ENCODE results near the gene TRPM3. TPM values are rescaled to one million over a fixed set of nuclear protein-coding genes. Genes with fewer than 3 reads are reported as not detected.

Gene TRPM3
- total and polyA plus RNA-seq, 2 of the 8 experiments (the other 6 are each of a cell fraction or from before 2014, with no cell fraction given), result 2.4 to 10.9 TPM

DNA sequence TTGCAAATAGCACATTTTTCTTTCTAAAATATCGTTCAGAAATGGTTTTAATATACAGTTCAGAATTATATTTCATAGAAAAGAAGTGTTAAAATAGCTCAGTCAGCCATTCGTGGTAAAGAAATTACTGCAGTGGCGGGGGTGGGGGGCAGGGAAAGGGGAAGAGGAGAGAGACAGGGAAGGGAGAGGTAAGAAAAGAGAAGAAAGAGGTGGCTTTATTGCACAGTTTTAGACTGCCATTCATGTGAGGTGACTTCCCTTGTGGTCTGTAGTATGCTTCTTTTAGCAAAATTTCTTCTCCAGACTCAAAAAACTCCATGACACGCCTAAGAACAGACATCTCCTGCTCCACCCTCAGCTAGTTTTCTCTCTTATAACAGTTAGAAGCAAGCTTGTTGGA, 259.6 kb downstream of the TRPM3 start (continued):
- TF ChIP-seq, protein P1, sequence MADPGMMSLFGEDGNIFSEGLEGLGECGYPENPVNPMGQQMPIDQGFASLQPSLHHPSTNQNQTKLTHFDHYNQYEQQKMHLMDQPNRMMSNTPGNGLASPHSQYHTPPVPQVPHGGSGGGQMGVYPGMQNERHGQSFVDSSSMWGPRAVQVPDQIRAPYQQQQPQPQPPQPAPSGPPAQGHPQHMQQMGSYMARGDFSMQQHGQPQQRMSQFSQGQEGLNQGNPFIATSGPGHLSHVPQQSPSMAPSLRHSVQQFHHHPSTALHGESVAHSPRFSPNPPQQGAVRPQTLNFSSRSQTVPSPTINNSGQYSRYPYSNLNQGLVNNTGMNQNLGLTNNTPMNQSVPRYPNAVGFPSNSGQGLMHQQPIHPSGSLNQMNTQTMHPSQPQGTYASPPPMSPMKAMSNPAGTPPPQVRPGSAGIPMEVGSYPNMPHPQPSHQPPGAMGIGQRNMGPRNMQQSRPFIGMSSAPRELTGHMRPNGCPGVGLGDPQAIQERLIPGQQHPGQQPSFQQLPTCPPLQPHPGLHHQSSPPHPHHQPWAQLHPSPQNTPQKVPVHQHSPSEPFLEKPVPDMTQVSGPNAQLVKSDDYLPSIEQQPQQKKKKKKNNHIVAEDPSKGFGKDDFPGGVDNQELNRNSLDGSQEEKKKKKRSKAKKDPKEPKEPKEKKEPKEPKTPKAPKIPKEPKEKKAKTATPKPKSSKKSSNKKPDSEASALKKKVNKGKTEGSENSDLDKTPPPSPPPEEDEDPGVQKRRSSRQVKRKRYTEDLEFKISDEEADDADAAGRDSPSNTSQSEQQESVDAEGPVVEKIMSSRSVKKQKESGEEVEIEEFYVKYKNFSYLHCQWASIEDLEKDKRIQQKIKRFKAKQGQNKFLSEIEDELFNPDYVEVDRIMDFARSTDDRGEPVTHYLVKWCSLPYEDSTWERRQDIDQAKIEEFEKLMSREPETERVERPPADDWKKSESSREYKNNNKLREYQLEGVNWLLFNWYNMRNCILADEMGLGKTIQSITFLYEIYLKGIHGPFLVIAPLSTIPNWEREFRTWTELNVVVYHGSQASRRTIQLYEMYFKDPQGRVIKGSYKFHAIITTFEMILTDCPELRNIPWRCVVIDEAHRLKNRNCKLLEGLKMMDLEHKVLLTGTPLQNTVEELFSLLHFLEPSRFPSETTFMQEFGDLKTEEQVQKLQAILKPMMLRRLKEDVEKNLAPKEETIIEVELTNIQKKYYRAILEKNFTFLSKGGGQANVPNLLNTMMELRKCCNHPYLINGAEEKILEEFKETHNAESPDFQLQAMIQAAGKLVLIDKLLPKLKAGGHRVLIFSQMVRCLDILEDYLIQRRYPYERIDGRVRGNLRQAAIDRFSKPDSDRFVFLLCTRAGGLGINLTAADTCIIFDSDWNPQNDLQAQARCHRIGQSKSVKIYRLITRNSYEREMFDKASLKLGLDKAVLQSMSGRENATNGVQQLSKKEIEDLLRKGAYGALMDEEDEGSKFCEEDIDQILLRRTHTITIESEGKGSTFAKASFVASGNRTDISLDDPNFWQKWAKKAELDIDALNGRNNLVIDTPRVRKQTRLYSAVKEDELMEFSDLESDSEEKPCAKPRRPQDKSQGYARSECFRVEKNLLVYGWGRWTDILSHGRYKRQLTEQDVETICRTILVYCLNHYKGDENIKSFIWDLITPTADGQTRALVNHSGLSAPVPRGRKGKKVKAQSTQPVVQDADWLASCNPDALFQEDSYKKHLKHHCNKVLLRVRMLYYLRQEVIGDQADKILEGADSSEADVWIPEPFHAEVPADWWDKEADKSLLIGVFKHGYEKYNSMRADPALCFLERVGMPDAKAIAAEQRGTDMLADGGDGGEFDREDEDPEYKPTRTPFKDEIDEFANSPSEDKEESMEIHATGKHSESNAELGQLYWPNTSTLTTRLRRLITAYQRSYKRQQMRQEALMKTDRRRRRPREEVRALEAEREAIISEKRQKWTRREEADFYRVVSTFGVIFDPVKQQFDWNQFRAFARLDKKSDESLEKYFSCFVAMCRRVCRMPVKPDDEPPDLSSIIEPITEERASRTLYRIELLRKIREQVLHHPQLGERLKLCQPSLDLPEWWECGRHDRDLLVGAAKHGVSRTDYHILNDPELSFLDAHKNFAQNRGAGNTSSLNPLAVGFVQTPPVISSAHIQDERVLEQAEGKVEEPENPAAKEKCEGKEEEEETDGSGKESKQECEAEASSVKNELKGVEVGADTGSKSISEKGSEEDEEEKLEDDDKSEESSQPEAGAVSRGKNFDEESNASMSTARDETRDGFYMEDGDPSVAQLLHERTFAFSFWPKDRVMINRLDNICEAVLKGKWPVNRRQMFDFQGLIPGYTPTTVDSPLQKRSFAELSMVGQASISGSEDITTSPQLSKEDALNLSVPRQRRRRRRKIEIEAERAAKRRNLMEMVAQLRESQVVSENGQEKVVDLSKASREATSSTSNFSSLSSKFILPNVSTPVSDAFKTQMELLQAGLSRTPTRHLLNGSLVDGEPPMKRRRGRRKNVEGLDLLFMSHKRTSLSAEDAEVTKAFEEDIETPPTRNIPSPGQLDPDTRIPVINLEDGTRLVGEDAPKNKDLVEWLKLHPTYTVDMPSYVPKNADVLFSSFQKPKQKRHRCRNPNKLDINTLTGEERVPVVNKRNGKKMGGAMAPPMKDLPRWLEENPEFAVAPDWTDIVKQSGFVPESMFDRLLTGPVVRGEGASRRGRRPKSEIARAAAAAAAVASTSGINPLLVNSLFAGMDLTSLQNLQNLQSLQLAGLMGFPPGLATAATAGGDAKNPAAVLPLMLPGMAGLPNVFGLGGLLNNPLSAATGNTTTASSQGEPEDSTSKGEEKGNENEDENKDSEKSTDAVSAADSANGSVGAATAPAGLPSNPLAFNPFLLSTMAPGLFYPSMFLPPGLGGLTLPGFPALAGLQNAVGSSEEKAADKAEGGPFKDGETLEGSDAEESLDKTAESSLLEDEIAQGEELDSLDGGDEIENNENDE (IDR thresholded peaks at IDR 0.05; ENCODE audit: insufficient replicate concordance, low read length), result no peak
- TF ChIP-seq, protein P2, sequence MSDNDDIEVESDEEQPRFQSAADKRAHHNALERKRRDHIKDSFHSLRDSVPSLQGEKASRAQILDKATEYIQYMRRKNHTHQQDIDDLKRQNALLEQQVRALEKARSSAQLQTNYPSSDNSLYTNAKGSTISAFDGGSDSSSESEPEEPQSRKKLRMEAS (IDR thresholded peaks at IDR 0.05), result no peak
- no peak for TF ChIP-seq CHD1 (IDR thresholded peaks at IDR 0.05; ENCODE audit: low read depth, low read length)
- TF ChIP-seq, protein P3, sequence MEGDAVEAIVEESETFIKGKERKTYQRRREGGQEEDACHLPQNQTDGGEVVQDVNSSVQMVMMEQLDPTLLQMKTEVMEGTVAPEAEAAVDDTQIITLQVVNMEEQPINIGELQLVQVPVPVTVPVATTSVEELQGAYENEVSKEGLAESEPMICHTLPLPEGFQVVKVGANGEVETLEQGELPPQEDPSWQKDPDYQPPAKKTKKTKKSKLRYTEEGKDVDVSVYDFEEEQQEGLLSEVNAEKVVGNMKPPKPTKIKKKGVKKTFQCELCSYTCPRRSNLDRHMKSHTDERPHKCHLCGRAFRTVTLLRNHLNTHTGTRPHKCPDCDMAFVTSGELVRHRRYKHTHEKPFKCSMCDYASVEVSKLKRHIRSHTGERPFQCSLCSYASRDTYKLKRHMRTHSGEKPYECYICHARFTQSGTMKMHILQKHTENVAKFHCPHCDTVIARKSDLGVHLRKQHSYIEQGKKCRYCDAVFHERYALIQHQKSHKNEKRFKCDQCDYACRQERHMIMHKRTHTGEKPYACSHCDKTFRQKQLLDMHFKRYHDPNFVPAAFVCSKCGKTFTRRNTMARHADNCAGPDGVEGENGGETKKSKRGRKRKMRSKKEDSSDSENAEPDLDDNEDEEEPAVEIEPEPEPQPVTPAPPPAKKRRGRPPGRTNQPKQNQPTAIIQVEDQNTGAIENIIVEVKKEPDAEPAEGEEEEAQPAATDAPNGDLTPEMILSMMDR (IDR thresholded peaks at IDR 0.05; ENCODE audit: control extremely low read depth in 1 of 3, insufficient read depth in 1 of 3, low read depth in 1 of 3, low read length in 3 of 3), result no peak
- TF ChIP-seq SIX5 (IDR thresholded peaks at IDR 0.05; ENCODE audit: low read depth, low read length), result no peak
- no peak for TF ChIP-seq SRF (IDR thresholded peaks at IDR 0.05; ENCODE audit: low read depth, low read length)
- TF ChIP-seq YY1 (IDR thresholded peaks at IDR 0.05; ENCODE audit: low read depth, low read length), result no peak
- TF ChIP-seq GTF2F1 (IDR thresholded peaks at IDR 0.05; ENCODE audit: borderline replicate concordance, low read depth, low read length), result no peak
- no peak for TF ChIP-seq EGR1 (IDR thresholded peaks at IDR 0.05; ENCODE audit: borderline replicate concordance, low read depth, low read length)

Measured in H1 (cell line).